Hepatocyte (in vitro differentiated cells): ENCODE data around the gene ERH.

ENCODE experiments used
- EZH2 ChIP-seq: fragments of 200-600 bp; sonication (generic); IDR thresholded peaks from 2 replicates; pipeline ENCODE4 v1.6.1; 2016; ENCODE audit warnings: antibody characterized with exemption, mild to moderate bottlenecking, borderline replicate concordance
- EZH2phosphoT487 ChIP-seq: fragments of 200-600 bp; sonication (generic); IDR thresholded peaks from one replicate; pipeline ENCODE4 v1.6.1; 2018; ENCODE audit warnings: antibody characterized with exemption, mild to moderate bottlenecking, low read depth, moderate library complexity; ENCODE audit not compliant: unreplicated experiment, severe bottlenecking
- TF ChIP-seq, protein P1 (sequence below): fragments of 200-600 bp; sonication (generic); IDR thresholded peaks from 2 replicates; pipeline ENCODE4 v1.5.1; 2016; ENCODE audit warnings: antibody characterized with exemption, mild to moderate bottlenecking; ENCODE audit not compliant: poor library complexity

DNA sequence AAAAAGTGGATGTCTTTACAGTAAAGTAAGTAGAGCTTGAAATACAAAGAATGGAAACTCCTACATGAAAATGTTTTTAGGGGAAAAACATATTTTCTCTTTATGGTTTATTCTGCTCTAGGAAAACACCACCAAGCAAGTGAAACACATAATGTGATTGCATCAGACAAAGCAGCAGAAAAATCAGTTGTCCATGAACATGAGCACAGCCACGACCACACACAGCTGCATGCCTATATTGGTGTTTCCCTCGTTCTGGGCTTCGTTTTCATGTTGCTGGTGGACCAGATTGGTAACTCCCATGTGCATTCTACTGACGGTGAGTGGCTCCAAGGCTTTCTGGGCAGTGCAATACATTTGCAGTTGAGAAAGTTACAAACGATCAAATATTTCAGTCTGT lies 43.8 kb upstream of the ERH start:
- TF ChIP-seq, protein P1, sequence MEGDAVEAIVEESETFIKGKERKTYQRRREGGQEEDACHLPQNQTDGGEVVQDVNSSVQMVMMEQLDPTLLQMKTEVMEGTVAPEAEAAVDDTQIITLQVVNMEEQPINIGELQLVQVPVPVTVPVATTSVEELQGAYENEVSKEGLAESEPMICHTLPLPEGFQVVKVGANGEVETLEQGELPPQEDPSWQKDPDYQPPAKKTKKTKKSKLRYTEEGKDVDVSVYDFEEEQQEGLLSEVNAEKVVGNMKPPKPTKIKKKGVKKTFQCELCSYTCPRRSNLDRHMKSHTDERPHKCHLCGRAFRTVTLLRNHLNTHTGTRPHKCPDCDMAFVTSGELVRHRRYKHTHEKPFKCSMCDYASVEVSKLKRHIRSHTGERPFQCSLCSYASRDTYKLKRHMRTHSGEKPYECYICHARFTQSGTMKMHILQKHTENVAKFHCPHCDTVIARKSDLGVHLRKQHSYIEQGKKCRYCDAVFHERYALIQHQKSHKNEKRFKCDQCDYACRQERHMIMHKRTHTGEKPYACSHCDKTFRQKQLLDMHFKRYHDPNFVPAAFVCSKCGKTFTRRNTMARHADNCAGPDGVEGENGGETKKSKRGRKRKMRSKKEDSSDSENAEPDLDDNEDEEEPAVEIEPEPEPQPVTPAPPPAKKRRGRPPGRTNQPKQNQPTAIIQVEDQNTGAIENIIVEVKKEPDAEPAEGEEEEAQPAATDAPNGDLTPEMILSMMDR = no peak
- no peak for TF ChIP-seq EZH2
- no peak for TF ChIP-seq EZH2phosphoT487
